ENCODE data around the gene HNF1B.

HNF1B gene

DNA sequence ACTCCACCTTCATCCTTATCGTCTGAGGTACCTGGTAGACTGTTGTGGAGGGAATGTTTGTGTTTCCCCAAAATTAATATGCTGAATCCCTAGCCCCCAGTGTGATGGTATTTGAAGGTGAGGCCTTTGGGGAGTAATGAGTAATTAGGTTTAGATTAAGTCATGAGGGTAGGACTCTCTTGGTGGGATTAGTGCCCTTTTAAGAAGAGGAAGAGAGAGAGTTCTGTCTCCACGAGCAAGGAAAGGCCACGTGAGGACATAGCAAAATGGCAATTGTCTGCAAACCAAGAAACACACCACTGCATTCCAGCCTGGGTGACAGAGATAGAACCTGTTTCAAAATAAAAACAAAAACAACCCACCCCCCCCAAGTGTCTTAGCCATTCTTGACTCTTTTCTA lies 80.6 kb downstream of the HNF1B start:
- no peak for DNase-seq

DNA sequence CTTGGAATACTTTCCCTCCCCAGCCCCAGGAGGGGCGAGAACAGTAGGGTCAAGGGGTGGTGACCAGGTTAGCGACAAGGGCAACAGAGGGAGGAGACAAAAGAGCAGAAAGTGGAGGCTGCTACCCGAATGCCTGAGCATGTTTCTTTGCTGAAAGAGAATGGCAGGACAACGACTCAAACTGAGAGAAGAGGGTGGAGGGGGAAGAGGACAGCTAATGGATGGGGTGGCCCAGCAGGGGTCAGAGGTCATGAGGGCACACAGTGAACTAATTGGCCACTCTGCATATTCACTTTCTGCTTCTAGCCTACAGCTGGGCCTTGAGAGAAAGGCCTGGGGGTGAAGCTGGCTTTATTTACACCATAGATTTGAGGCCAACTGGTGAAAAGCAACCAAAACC lies 82.5 kb downstream of the HNF1B start:
- DNase-seq: no peak

DNA sequence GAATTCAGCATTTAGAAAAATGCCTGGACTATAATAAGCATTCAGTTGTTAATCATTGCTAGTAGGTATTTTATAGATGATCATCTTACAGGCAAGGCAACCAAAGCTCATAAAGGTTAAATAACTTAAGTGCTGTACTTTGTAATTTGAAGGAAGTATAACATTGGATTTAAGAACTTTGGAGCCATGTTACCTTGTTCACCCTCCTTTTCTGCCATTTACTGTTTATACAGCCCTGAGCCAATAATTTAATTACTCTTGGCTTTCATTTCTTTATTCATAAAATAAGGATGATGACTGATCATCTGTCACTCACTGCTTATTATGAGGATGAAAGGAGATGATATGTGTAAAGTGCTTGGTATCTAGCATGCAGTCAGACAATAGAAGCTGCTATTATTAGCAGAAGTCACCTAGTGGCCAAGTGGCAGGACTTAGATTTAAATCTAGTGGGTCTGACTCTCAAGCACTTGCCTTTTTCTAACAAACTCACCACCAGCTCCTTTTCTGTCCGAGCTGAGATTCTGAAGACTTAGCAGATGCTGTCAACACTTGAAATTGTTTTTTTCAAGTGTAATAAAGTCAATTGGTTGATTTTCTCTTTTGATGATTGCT lies 83.4 kb downstream of the HNF1B start:
- no peak for DNase-seq

DNA sequence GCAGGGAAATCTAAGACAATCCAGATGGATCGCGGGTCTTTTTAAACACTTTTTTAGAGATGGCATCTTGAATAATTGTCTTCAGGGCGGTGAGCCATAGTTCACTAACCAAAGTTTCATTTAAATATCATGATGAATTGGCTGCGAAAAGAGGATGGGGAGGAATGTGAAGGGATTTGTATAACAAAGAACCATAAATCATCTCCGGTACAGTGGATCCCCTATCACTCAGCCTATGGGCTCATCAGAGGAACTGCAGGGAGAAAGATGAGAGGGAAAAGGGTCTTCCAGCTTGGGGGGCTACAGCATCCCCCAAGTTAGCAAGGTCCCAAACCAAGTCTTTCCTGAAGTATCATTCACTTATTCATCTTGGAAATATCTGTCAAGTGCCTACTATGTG lies 84.9 kb downstream of the HNF1B start:
- no peak for DNase-seq

DNA sequence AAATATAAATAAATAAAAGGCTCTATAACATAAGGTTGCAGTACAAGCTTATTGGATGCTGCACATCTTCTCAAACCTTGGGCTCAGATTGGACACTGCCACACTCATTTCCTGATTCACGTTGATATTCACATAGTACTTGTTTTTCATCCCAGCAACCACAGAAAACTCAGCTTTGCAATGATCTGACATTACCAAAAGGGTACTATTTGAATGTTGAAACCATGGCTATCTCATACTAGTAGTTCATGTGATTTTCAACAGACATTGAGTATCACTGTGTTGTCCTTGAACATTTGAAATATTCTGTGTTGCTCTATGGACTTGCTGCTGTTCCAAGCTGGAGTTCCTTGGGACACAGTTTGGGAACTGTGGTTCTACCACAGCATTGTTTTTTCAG lies 87.7 kb downstream of the HNF1B start:
- DNase-seq: no peak

DNA sequence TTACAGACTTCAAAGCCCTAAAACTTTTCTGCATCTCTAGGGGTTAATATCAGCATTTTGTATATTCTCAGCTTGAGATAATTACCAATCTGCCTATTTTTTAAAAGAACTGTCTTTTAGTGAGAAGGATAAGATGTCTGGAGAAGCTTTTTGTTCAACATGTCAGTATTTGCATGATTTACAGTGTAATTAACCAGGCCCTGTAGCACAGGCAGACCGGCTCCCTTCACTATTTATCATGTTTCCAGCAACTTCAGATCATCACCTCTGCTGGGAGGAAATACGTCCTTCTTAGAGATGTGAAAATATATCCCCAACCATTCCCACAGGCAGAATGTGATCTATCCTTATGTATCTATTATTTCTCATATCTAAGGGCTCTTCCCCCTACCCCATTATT lies 93.0 kb downstream of the HNF1B start:
- no peak for DNase-seq

DNA sequence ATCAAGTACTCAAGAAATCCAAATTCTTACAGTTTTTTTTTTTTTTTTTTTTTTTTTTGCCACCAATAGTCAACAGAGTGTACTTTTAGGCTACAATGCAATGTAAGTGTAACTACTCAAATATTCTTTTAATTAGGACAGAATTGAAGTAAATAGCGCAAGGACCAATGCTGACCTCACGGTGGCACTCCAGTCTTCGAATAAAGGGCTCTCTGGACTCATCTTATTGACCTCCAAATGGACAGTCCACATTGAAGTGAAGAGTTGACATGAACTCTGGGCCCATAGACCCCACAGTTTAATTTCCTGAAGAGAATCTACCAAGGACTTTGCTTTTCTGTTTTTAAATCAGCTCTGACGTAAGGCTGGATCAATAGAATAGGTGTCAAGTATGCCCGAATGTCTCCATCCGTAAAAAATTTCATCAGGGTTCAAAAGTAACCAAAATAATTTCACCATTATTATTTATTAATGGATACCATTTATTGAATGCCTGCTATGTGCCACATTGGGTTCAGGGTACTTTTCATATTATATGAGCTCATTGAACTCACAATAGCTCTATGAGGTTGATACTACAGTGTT lies 94.3 kb downstream of the HNF1B start:
- DNase-seq: no peak

DNA sequence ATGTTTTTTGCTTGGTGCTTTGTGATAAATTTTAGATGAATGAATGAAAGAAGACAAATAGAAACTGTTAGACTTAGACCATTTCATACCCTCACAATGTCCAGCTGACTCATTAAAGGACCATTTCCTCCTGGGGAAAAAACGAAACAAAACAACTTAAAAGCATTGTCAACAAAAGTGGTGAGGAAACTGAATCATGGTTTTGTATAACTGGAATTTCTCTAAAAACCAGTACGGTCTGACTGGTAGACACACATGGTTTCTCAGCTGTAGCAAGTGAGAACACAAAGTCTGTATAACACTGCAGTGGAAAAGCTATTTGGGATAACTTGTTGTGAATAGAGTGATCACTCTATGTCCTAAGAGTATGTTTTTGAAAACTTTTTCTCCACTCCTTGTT lies 96.3 kb downstream of the HNF1B start:
- no peak for DNase-seq

DNA sequence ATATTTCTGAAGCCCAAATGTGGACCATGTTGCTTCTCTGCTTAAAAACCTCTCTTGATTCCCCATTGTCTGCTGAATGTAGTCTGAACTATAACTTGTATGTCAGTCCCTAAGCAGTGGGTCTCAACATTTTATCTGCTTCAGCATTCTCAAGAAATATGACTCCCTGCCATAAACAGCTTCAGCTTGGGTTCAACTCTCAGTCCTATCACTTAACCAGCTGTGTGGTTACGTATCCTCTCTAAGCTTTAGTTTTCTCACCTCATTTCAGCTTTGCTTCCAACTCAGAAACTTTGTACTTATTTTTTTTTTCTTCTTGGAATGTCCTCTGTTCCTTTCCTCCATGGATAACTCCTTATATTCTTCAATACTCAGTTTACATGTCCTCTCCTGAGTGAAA lies 97.0 kb downstream of the HNF1B start:
- no peak for DNase-seq

DNA sequence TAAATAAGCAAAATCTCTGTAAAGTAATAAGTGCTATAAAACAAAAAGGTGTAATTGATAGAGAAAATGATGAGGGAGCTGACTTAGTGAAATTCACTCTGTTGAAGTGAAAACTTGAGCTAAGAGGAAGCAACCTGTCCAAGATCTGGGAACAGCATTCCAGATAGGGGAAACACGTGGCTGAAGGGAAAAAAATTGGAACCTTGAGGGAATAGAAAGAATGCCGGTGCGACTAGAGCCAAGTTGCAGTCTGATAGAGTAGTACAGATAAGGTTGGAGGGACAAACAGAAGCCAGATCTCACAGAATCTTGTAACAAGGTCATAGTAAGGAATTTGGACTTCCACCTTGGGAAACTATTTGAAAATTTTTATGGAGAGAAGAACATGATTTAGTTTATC lies 101.0 kb downstream of the HNF1B start:
- no peak for DNase-seq

DNA sequence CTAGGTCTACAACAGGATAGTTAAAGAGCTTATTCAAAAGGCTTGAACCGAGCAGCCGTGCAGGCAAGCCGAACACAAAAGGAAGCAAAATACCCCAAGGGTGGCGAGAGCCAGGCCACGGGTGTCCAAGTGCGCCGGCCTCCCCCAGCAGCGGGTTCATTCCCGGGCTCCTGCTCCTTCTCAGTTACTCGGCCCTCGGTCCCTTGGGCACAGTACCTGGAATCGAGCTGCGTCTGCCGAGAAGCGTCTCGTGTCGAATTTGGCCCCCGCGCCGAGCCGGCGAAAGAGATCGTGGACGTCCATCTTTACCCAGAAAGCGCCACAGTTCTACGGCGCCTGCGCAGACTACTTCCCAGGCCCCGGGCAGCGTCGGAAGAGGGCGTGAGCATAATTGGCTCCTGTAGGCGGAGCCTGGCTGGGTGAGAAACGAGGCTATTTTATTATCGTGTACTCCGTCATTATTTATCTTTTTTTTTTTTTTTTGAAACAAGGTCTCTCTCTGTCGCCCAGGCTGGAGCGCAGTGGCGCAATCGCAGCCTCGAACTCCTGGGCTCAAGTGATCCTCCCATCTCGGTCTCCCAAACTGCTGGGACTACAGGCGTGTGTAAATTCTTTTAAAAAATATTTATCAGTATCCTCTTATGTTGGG lies 101.6 kb downstream of the HNF1B start, which contains the start of gene DDX52:
TSS of gene DDX52 (minus strand) at position 329 of the 649 bp plus-strand sequence. CDS start at position 303, 26 bp downstream.
- DNase-seq: peak; percentile 81

DNA sequence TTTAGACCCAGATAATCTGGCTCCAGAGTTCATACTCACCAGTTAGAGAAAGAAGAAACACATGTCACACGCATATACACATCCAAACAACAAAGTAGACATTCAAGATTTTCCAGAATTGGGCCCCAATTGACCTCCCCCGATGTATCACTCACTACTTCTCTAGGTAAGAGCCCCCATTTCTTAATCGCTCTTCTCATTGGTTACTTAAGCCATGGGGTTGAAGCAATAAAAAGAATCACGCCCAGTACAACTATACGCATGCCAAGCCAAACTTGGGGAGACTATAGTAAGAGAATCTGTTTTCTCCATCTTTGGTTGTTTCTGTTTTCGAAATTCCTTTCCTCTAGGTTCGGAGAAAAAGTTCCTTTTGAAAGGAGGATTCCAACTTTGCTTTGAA lies 102.2 kb downstream of the HNF1B start:
- no peak for DNase-seq

DNA sequence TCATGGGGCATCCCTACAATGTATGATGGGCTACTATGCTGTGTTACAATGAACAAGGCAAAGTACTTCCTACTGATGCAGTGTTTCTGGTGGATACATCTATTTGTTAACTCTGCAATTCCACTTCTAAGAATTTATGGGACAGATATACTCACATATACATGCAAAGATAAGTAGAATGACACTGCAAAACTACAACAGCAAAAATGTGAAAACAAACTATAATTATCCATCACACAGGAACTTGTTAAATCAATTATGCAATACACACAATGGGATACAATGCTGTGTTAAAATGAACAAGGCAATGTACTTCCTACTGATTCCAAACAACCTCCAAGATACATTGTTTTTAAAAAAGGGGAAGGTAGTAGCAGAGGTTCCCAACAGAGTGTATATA lies 104.8 kb downstream of the HNF1B start:
- DNase-seq: no peak

DNA sequence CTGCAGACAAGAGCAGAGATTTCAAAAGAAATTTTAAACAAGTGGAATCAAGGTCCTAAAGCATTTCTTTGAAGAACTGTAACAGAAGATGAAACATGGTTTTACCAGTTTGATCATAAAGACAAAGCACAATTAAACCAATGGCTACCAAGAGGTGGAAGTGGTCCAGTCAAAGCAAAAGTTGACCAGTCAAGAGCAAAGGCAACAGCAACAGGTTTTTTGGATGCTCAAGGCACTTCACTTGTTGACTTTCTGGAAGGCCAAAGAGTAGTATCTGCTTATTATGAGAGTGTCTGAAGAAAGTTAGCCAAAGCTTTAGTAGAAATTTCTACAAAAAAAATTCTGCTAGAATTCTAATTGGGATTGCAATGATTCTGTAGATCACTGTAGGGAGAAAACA lies 106.9 kb downstream of the HNF1B start:
- DNase-seq: no peak
